Uterus (tissue), 2 donors: ENCODE measurements around the gene PLCL2.

Experiments used
- POLR2A ChIP-seq, 2 donors: fragments of 450-650 bp; IDR thresholded peaks; one replicate each; pipeline ENCODE4 v1.6.1; 2016; ENCODE audit warnings: antibody characterized with exemption in 2 of 2, mild to moderate bottlenecking in 1 of 2, moderate library complexity in 1 of 2
- TF ChIP-seq, protein P1 (sequence below), 4 experiments: fragments of 200-600 bp in 2 of 4; fragments of 450-650 bp in 2 of 4; sonication (generic) in 2 of 4; IDR thresholded peaks; one replicate each; pipeline ENCODE4 v1.5.1; 2016 to 2019; ENCODE audit warnings: antibody characterized with exemption in 4 of 4, mild to moderate bottlenecking in 2 of 4, moderate library complexity in 1 of 4

- TF ChIP-seq POLR2A (IDR thresholded peaks at IDR 0.05) = no peak
- TF ChIP-seq, protein P1, sequence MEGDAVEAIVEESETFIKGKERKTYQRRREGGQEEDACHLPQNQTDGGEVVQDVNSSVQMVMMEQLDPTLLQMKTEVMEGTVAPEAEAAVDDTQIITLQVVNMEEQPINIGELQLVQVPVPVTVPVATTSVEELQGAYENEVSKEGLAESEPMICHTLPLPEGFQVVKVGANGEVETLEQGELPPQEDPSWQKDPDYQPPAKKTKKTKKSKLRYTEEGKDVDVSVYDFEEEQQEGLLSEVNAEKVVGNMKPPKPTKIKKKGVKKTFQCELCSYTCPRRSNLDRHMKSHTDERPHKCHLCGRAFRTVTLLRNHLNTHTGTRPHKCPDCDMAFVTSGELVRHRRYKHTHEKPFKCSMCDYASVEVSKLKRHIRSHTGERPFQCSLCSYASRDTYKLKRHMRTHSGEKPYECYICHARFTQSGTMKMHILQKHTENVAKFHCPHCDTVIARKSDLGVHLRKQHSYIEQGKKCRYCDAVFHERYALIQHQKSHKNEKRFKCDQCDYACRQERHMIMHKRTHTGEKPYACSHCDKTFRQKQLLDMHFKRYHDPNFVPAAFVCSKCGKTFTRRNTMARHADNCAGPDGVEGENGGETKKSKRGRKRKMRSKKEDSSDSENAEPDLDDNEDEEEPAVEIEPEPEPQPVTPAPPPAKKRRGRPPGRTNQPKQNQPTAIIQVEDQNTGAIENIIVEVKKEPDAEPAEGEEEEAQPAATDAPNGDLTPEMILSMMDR (IDR thresholded peaks at IDR 0.05) = no peak
Observed at GRCh38 chr3:16960125-16960524, 75.4 kb downstream of the PLCL2 start.
